Measurements from ENCODE around the gene XRCC4. TPM values are rescaled to one million over a fixed set of nuclear protein-coding genes. Genes with fewer than 3 reads are reported as not detected.

The XRCC4 gene
- total RNA-seq, 6 experiments from 2014 or later, result 13.6 to 17.1 (median 14.4) TPM

DNA sequence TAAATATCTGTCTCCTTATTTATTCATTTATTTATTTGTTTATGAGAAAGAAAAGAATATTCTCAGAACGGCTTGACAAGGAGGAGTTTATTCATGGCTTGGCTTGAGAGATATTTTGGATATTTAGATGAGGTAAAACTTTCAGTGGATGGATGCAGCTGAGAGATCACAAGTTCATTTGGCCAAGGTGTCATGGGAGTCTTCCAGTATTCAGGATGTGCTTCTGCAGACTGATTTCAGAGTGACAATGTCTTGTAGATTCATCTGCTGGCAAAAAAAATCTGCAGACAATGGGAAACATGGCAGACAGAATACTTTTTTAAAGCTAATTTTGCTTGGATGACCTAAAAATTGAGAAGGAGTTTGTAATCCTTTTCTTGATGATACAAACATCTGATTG is 38.5 kb downstream of the XRCC4 start:
- Mint-ChIP-seq H3K4me1 (ENCODE audit: low read depth) (no peaks in the 10 kb centered on the region), H3K27ac (no peak overlapping the region), H3K9me3 (peaks cover 13% of the 10 kb centered on the region), H3K4me3 (no peak overlapping the region), H3K27me3 (ENCODE audit: insufficient read depth) (no peaks in the 10 kb centered on the region), H3K36me3 (ENCODE audit: low read depth) (peaks cover 39% of the 10 kb centered on the region)
- no peak for DNase-seq
- TF ChIP-seq, protein P1, sequence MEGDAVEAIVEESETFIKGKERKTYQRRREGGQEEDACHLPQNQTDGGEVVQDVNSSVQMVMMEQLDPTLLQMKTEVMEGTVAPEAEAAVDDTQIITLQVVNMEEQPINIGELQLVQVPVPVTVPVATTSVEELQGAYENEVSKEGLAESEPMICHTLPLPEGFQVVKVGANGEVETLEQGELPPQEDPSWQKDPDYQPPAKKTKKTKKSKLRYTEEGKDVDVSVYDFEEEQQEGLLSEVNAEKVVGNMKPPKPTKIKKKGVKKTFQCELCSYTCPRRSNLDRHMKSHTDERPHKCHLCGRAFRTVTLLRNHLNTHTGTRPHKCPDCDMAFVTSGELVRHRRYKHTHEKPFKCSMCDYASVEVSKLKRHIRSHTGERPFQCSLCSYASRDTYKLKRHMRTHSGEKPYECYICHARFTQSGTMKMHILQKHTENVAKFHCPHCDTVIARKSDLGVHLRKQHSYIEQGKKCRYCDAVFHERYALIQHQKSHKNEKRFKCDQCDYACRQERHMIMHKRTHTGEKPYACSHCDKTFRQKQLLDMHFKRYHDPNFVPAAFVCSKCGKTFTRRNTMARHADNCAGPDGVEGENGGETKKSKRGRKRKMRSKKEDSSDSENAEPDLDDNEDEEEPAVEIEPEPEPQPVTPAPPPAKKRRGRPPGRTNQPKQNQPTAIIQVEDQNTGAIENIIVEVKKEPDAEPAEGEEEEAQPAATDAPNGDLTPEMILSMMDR (IDR thresholded peaks at IDR 0.05), result no peak

DNA sequence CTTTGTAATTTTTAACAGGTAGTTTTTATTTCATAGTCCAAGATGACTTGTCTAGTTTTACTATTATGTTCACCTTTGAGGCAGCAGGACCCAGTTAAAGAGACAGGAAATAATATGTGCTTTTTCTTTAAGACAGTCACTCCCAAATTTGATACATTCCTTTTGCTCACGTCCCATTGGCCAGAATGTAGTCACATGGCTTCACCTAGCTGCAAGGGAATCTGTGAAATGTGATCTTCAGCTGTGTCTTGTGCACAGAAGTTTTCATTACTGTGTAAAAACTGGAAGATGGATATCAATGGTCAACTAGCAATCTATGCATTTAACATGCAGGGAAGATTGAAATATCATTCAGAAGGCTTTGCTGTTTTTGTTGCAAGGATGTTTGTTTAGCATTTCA is 41.1 kb downstream of the XRCC4 start:
- Mint-ChIP-seq H3K4me1 (ENCODE audit: low read depth) (no peaks in the 10 kb centered on the region), H3K27ac (no peak overlapping the region), H3K9me3 (peaks cover 4% of the 10 kb centered on the region; the same call in 1 of the 2 replicates), H3K36me3 (ENCODE audit: low read depth) (peaks cover 26% of the 10 kb centered on the region), H3K4me3 (no peak overlapping the region), H3K27me3 (ENCODE audit: insufficient read depth) (no peaks in the 10 kb centered on the region)
- TF ChIP-seq, protein P1 (IDR thresholded peaks at IDR 0.05), result no peak
- DNase-seq, result no peak

DNA sequence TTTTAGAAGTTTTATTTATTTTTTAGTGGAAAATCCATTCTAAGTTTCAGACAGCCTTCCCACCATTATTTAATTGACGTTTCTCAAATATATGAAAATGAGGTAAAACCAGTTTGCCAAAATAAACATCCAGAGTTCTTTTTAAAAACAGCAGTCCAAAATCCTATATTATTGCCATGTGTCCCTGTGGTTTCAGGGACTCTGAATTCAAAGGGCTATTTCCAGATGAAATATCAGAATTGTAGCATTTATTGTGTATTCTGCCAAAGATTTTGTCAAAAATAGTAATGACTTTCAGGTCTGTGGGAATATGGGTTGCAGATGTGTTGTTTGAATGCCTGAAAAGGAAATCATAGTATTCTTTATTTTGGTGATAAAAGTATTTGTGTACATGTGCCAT is 41.6 kb downstream of the XRCC4 start:
- Mint-ChIP-seq H3K4me3 (no peak overlapping the region), H3K9me3 (peaks cover 4% of the 10 kb centered on the region; the same call in 1 of the 2 replicates), H3K36me3 (ENCODE audit: low read depth) (peaks cover 23% of the 10 kb centered on the region), H3K27me3 (ENCODE audit: insufficient read depth) (no peaks in the 10 kb centered on the region), H3K27ac (no peak overlapping the region), H3K4me1 (ENCODE audit: low read depth) (no peaks in the 10 kb centered on the region)
- no peak for DNase-seq
- TF ChIP-seq, protein P1 (IDR thresholded peaks at IDR 0.05), result no peak

DNA sequence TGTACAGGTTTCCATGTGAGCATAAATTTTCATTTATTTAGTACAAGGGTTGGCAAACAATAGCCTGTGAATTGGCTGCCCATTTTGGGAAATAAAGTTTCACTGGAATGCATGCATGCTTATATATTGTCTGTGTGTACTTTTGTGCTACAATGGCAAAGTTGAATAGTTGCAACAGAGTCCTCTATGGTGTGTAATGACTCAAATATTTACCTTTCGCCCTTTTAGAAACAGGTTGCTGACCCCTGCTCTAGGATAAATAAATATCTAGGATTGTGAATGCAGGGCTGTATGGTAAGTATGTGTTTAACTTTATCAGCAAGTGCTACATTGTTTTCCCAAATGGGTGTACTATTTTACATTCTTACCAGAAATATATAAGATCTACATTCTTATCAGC is 47.2 kb downstream of the XRCC4 start:
- no peak overlapping the region for H3K4me3 Mint-ChIP-seq
- no peak overlapping the region for H3K27ac Mint-ChIP-seq
- no peaks in the 10 kb centered on the region for H3K4me1 Mint-ChIP-seq (ENCODE audit: low read depth)
- DNase-seq, result no peak
- peaks cover 24% of the 10 kb centered on the region for H3K36me3 Mint-ChIP-seq (ENCODE audit: low read depth)
- TF ChIP-seq, protein P1 (IDR thresholded peaks at IDR 0.05), result no peak
- H3K27me3 Mint-ChIP-seq (ENCODE audit: insufficient read depth), result no peaks in the 10 kb centered on the region
- peaks cover 13% of the 10 kb centered on the region; the same call in 1 of the 2 replicates for H3K9me3 Mint-ChIP-seq

DNA sequence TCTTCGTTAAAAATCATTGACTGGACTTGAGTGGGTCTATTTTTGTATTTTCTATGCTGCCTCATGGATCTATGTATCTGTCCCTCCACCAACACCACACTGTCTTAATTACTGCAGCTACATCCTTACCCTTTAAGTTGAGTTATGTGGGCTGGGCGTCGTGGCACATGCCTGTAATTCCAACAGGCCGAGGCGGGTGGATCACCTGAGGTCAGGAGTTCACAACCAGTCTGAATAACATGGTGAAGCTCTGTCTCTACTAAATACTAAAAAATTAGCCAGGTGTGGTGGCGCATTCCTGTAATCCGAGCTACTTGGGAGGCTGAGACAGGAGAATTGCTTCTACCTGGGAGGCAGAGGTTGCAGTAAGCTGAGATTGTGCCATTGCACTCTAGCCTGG is 48.2 kb downstream of the XRCC4 start:
- Mint-ChIP-seq H3K4me1 (ENCODE audit: low read depth) (no peaks in the 10 kb centered on the region), H3K4me3 (no peak overlapping the region), H3K36me3 (ENCODE audit: low read depth) (peaks cover 32% of the 10 kb centered on the region), H3K27me3 (ENCODE audit: insufficient read depth) (no peaks in the 10 kb centered on the region), H3K9me3 (peaks cover 18% of the 10 kb centered on the region; the same call in 1 of the 2 replicates), H3K27ac (no peak overlapping the region)
- no peak for DNase-seq
- TF ChIP-seq, protein P1 (IDR thresholded peaks at IDR 0.05), result no peak

DNA sequence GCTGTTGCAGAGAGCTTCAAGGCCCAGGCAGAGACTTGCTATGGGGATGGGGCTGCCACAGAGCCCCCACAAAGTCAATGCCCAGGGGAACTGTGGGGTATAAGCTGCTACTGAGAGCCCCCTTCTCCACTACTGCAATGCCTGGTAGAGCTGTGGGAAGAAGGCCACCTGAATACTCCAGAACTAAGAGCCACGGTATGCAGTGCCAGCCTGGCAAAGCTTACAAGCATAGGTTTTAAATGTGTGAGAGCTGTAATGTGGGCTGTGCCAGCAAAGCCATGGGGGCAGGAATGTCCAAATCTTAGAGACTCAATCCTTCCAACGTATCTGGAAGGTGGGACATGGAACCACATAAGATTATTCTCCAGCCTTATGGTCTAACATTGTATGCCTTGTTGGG is 49.2 kb downstream of the XRCC4 start:
- TF ChIP-seq, protein P1 (IDR thresholded peaks at IDR 0.05), result no peak
- Mint-ChIP-seq H3K9me3 (peaks cover 18% of the 10 kb centered on the region; the same call in 1 of the 2 replicates), H3K4me1 (ENCODE audit: low read depth) (no peaks in the 10 kb centered on the region), H3K27ac (no peak overlapping the region), H3K36me3 (ENCODE audit: low read depth) (peaks cover 36% of the 10 kb centered on the region), H3K4me3 (no peak overlapping the region), H3K27me3 (ENCODE audit: insufficient read depth) (no peaks in the 10 kb centered on the region)
- no peak for DNase-seq

All from HFFc6 (cell line).